Measurements from ENCODE around the gene FUT8. TPM values are rescaled to one million over a fixed set of nuclear protein-coding genes. Genes with fewer than 3 reads are reported as not detected.
A peak's percentile ranks its signal among the peaks of the same experiment; 100 is the strongest.

The FUT8 gene
- total and polyA plus RNA-seq, 8 donors, result 5.8 to 42.6 (median 20.3) TPM

GRCh38 chr14:65751510-65751909, 339.0 kb downstream of the FUT8 start:
- intact Hi-C loops (cut with DNase I), result no loop called here
- no peaks in the 10 kb centered on the region for H3K4me1 ChIP-seq
- TF ChIP-seq CTCF (IDR thresholded peaks at IDR 0.05), result no peak
- no peak overlapping the region for H3K4me3 ChIP-seq
- no peak overlapping the region for H3K27ac ChIP-seq
- ATAC-seq (no peak), DNase-seq (no peak), FAIRE-seq (no peak)
- no peaks in the 10 kb centered on the region for H3K9me3 ChIP-seq
- 72% methylated on average over 3 of the region's 3 CpGs for WGBS, 2 donors
- H3K36me3 ChIP-seq, result no peaks in the 10 kb centered on the region
- no peaks in the 10 kb centered on the region for H3K27me3 ChIP-seq

- ATAC-seq (peak in 1 of 4 donors; percentile 50), FAIRE-seq (no peak), DNase-seq (no peak)
- no peaks in the 10 kb centered on the region for H3K9me3 ChIP-seq
- WGBS, 2 donors, result 89 to 93% methylated on average over 5 of the region's 5 CpGs
- H3K4me3 ChIP-seq, result no peak overlapping the region
- no peaks in the 10 kb centered on the region for H3K4me1 ChIP-seq
- H3K27me3 ChIP-seq, result no peaks in the 10 kb centered on the region
- intact Hi-C loops (cut with DNase I), result no loop called here
- H3K27ac ChIP-seq, result no peak overlapping the region
- no peak for TF ChIP-seq CTCF (IDR thresholded peaks at IDR 0.05)
- H3K36me3 ChIP-seq, result no peaks in the 10 kb centered on the region
Observed at GRCh38 chr14:65753061-65753460, 340.5 kb downstream of the FUT8 start.

- DNase-seq (no peak), FAIRE-seq (no peak), ATAC-seq (no peak)
- intact Hi-C loops (cut with DNase I), result no loop called here
- Histone ChIP-seq H3K4me1 (no peaks in the 10 kb centered on the region), H3K4me3 (no peak overlapping the region), H3K9me3 (no peaks in the 10 kb centered on the region), H3K27me3 (no peaks in the 10 kb centered on the region), H3K27ac (no peak overlapping the region), H3K36me3 (no peaks in the 10 kb centered on the region)
- 82 to 88% methylated on average over 6 of the region's 6 CpGs for WGBS, 2 donors
- no peak for TF ChIP-seq CTCF (IDR thresholded peaks at IDR 0.05)
Observed at GRCh38 chr14:65755331-65755730, 342.8 kb downstream of the FUT8 start.

GRCh38 chr14:65756880-65757279, 344.4 kb downstream of the FUT8 start:
- FAIRE-seq (no peak), DNase-seq (no peak), ATAC-seq (no peak)
- Histone ChIP-seq H3K4me3 (no peak overlapping the region), H3K9me3 (no peaks in the 10 kb centered on the region), H3K27me3 (no peaks in the 10 kb centered on the region), H3K4me1 (no peaks in the 10 kb centered on the region), H3K36me3 (no peaks in the 10 kb centered on the region), H3K27ac (no peak overlapping the region)
- TF ChIP-seq CTCF (IDR thresholded peaks at IDR 0.05), result no peak
- intact Hi-C loops (cut with DNase I), result no loop called here
- 67 to 70% methylated on average over 3 of the region's 3 CpGs for WGBS, 2 donors

GRCh38 chr14:65769151-65769550, 356.6 kb downstream of the FUT8 start:
- Histone ChIP-seq H3K9me3 (no peaks in the 10 kb centered on the region), H3K4me3 (no peak overlapping the region), H3K36me3 (no peaks in the 10 kb centered on the region), H3K27me3 (no peaks in the 10 kb centered on the region), H3K27ac (no peak overlapping the region), H3K4me1 (peaks cover 11 to 20% (median 12%) of the 10 kb centered on the region in 3 donors)
- FAIRE-seq (no peak), ATAC-seq (no peak), DNase-seq (no peak)
- intact Hi-C loops (cut with DNase I), result no loop called here
- 88 to 91% methylated on average over 2 of the region's 2 CpGs for WGBS, 2 donors
- TF ChIP-seq CTCF (IDR thresholded peaks at IDR 0.05), result no peak

All from pancreas (tissue), 10 donors.